ENCODE results near the gene RYR2.
A peak's percentile ranks its signal among the peaks of the same experiment; 100 is the strongest.
"Not testable (repeated sequence)": the region's sequence is repeated elsewhere in the genome, so short reads cannot be mapped to it uniquely, and the experiment has no call there.

The RYR2 gene

DNA sequence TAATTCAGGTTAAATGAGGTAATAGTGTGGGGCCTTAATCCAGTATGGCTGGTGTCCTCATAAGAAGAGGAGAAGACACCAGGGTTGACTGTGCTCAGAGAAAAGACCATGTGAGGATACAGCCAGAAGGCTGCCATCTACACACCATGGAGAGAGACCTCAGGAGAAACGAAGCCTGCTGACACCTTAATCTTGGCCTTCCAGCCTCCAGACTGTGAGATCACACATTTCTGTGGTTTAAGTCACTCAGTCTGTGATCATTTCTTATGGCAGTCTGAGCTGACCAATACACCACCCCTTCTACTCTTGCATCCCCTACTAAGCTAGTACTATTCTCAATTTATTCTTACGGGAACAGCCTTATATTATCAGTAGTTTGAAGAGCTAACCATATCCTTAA lies 538.7 kb downstream of the RYR2 start:
- no peak for DNase-seq

DNA sequence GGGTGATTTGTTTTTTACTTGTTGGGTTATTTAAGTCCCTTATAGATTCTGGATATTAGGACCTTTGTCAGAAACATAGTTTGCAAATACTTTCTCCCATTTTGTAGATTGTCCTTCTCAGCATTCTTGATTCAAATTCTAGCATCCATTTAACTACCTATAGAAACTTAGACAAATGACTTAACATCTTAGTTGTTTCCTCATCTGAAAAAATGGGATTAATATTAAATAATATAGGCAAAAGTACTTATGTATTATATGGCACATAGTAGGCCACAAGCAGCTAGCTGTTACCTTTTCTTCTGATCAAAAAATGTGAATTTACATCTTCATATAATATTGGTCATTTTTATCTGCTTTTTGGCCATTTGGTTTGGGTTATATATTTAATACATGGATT lies 541.3 kb downstream of the RYR2 start:
- no peak for DNase-seq

DNA sequence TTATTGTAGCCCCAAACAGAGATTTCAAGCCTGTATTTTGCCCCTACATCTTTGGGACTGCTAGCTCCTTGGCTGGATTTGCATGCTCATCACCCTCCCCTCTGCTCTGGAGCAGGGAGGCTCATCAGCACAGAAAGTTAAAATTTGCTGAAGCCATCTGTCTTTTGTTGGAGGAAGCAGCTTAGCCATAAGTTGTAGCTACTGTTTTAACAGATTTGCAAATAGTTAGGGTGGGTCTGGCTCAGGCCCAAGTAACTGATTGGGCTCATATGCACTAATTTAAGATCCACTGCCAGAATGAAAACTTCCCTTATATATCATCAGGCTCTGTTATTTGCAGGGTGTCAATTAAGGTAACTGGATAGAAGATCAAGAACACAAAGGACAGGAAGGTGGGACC lies 541.8 kb downstream of the RYR2 start:
- DNase-seq = no peak

DNA sequence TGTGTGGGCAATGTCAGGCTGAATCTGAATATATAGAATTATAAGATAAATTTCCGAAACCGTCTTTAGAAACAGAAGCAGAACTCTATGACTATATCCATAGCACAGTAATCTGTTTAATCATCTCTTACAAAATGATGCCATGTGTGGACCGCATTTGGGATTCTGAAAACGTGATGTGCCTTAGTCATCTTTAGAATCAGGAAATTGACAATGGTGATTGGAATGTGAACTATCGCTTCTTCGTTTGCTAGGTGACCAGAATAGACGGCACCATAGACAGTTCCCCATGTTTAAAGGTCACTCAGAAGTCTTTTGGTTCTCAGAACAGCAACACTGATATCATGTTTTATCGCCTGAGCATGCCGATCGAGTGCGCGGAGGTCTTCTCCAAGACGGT lies 548.4 kb downstream of the RYR2 start:
- no peak for DNase-seq

DNA sequence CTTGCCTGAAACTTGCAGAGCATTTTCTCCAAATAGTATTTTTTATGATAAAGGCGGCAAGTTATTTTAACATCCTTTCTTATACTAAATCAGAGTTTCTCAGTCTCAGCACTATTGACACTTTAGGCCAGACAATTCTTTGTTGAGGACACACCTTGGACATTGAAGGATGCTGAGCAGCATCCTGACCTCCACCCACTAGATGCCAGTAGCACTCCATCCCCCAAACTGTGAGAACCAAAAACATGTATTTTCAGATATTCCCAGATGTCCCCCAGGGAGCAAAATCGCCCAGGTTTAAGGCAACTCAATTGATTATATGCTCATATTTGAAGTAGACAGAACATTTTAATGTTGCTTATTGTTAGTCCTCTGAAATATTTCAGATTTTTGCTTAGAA lies 549.4 kb downstream of the RYR2 start:
- no peak for DNase-seq

DNA sequence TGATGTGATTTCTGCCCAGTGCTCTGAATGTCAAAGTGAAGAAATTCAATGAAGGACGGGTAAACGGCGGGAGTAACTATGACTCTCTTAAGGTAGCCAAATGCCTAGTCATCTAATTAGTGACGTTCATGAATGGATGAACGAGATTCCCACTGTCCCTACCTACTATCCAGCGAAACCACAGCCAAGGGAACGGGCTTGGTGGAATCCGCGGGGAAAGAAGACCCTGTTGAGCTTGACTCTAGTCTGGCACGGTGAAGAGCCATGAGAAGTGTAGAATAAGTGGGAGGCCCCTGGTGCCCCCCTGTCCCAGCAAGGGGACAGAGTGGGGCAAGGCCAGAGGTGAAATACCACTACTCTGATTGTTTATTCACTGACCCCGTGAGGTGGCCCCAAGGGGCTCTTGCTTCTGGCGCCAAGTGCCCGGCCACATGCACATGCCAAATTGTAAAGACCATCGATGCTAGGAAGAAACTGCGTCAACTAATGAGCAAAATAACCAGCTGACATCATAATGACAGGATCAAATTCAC lies 561.1 kb downstream of the RYR2 start:
- not testable (repeated sequence) for DNase-seq

DNA sequence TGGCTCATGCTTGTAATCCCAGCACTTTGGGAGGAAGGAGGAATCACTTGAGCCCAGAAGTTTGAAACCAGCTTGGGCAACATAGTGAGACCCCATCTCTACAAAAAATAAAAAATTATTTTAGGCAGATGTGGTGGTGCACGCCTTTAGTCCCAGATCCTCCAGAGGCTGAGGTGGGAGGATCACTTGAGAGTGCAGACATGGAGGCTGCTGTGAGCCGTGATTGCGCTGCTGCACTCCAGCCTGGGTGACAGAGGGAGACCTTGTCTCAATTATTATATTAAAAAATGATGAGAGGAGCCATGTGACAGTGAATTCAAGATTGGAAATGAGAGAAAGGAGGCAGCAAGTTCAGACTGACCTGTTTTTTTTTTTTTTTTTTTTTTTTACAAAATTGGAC lies 566.4 kb downstream of the RYR2 start:
- DNase-seq = no peak

DNA sequence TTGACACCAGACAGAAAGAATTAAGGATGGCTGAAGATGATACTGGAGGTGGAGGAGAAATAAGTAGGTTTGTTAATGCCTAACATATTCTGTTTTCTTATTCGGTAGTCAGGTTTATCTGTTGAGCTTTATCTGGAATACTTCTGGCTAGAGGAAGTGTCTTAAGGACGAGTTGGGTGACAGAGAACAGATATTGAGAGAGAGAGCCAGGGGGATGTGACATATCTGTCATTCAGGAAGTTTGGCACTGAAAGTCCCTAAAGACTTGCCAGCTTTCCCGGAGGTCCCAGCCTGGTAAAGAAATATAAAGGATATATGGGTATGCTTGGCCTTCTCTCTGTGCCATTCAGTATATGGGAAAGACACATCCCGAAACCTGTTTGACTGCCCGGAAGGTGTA lies 568.2 kb downstream of the RYR2 start:
- no peak for DNase-seq

DNA sequence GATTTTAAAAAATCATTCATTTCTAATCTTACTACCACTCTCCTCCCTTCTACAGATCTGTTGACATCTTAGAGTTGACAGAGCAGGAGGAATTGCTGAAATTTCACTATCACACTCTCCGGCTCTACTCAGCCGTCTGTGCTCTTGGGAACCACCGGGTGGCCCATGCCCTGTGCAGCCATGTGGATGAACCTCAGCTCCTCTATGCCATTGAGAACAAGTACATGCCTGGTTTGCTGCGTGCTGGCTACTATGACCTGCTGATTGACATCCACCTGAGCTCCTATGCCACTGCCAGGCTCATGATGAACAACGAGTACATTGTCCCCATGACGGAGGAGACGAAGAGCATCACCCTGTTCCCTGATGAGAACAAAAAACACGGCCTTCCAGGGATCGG lies 572.0 kb downstream of the RYR2 start:
- DNase-seq = no peak

DNA sequence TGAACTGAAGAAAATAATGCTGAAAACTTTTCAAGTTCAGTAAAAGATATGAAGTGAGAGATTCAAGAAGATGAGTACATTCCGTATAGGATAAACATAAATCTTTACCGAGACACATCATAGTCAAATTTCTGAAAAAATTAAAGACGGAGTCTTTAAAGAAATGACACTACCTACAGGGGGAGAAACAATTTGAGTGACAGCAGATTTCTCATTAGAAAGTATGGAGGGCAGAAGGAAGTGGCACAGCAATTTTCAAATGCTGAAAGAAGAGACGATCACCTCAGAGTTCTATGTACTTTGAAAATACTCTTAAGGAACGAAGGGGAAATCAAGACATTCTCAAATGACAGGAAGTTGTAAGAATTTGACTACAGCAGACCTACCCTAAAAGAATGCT lies 577.6 kb downstream of the RYR2 start:
- DNase-seq = no peak

DNA sequence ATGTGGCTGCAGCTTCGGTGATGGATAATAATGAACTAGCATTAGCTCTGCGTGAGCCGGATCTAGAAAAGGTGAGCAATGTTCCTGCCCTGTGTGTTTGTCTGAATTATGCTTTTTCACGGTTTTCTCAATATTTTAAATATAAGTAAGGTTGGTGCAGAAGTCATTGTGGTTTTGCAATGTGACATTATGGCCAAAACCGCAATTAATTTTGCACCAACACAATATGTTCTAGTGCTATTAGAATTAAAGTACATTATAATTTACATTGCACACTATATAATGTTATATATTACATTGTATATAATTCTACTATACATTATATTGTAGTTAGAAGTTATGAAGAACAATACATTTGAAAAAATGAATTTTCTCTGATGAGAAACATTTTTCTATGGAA lies 592.9 kb downstream of the RYR2 start:
- DNase-seq = no peak

DNA sequence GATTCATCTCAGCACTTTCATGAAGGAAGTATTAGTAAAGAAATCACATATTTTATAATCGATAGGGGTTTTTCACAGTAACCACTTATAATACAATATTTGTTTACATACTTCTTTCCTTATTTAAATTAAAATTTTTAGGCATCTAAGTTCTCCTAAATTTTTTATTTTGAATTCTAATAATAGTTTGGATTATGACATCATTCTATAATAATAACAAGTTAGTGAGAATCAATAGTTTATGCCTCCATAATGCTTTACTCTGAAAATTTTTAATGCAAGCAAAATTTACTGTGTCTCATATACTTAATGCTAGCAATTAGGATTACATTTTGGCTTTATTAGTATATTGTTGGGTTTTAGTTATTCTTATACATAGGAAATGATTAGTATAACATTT lies 596.6 kb downstream of the RYR2 start:
- DNase-seq = no peak

DNA sequence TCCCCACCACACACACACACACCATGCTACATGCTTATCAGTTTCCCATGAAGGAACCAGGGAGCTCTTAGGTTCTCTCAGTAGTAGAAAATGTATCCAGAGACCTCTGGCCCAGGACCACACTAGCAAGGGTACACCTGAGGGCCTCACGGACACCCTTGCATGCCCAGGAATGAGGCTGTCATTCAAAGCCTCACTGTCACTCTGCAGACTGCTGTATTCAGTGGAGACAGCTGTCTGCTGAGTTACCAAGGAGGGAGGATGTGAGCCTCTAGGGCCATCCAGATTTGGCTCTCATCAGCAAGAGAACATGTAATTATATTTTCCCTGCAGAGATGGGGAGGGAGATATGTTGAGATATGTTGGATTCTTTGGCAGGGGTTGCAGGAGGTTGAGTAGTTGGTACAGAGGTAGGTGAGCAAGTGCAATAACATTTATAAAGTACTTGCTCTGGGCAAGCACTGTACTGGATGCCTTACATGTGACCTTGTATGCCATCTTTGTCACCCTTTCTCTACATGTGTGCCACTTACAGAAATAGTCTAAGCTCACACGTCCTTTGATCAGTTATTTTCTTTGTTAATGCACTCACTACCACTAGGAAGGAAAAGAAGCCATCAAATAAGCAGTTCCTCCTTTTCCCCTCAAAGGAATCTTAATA lies 598.2 kb downstream of the RYR2 start:
- no peak for DNase-seq

DNA sequence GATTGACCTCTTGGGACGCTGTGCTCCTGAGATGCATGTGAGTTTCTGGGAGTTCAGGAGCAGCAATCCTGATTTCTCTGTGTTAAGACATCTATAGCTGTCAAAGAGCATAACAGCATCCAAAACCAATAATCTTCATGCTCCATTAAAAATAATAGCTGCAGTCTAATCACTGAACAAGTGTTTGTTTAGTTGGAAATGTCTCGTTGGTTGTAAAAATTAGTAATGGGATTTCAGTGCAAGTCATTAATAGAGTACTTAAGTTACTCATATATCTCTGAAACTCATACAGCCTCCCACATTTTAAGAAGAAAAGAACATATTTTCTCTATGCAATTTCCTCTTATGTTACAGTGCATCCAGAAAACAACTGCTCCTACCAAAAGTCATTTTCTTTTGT lies 599.0 kb downstream of the RYR2 start:
- DNase-seq = no peak

DNA sequence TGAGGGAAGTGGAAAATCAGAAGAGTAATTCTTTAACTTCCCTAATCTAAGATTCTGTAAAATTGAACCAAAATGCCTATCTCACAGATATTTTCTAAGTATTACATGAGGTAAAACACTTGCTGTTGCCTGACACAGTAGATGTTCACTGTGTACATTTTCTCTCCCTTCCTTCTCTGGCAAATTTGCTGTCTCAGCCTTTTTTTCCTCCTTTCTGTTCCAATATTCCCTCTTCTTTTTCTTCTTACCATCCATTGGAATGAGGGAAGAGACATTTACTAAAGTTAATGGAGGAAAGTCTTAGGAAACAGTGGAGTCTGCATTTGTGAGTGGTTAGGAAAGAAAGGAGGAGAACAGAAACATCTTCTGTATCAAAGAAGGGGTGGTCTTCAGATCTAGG lies 608.8 kb downstream of the RYR2 start:
- DNase-seq = no peak

DNA sequence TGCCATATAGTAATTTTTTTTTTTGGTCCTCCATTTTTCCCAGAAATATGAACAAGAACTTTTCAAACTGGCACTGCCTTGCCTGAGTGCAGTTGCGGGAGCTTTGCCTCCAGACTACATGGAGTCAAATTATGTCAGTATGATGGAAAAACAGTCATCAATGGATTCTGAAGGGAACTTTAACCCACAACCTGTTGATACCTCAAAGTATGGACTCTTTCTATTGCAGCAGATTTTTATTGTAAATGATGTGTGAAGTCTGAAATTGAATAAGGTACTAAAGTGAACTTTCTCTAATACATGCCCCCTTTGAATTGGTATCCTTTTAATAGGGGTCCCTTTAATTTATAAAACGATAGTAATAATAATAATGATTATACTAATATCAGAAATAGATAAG lies 613.8 kb downstream of the RYR2 start:
- DNase-seq = no peak

DNA sequence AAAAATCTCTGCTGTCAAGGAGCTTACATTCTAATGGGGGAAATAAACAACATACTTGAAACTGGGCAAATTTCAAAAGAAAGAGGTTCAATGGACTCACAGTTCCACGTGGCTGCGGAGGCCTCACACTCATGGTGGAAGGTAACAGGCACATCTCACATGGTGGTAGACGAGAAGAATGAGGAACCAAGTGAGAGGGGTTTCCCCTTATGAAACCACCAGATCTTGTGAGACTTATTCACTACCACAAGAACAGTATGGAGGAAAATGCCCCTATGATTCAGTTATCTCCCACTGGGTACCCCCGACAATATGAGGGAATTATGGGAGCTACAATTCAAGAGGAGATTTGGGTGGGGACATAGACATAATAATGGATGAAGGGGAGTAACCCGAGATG lies 622.4 kb downstream of the RYR2 start:
- DNase-seq = peak; percentile 13 to 55 (median 33)

DNA sequence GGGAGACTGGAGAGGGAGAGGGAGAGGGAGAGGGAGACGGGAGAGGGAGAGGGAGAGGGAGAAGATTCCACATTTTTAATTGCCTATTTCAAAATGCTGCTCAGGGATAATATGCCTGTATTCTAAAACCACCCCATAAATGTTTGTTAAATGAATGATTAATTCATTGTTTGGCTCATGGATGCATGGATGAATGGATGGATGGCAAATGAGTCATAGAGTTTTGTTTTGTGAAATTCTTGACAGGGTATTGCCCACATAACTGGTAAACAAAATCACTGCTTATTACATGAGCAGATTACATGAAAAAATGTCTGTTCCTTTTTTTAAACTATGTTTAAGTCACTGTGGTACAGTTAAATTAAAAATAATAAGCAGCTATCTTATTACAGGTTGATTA lies 628.3 kb downstream of the RYR2 start:
- DNase-seq = no peak

DNA sequence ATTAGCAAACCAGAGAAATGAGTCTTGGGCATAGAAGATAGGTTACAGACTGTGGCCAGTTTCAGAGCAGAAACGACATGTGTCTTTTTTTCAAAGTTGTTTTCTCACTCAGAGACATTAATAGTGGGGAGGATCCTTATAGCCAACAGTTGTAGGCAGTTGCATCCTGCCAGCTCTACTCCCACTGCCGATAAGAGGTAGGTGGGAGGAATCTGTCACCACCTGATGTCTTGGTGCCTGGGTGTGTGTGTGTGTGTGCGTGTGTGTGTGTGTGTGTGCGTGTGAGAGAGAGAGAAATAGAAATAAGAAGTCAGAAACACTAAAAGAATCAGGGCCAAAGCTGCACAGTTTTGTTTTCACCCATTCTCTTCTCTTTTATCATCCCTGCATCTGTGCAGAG lies 629.3 kb downstream of the RYR2 start:
- DNase-seq = no peak

DNA sequence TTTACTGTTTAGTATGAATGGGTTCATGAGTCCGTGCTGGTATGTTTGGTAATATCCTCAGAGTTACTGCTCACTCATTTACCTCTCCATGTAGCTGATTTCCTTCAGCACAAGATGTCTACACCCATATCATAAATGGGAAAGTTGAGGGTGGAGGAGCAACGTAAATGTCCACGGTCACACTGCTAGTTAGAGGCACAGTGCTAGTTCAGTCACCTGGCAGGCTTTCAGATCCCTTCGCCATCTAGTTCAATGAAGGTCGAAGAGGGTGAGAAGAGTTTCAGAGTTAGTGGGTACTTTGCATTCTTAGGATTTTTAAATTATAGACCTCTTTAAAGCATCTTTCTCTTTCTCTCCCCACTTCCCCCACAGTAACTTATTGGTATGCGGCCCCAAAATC lies 630.0 kb downstream of the RYR2 start:
- no peak for DNase-seq

DNA sequence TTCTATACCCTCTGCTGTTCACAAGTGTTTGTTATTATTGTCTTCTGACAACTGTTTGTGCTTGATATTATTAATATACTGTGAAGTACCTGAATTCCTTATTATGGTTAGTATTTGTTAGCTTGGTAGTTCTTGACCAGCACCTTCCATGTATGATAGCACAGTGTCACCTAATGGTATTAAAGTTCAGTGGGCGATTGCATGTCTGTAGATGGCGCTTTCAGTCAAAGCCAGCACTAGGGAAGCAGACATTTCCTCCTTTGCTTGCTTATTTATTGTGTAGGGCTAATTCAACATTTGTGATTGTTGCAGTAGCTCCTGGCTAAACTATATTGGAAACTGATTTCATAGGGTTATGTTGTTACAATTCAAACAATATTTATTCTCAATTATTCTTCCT lies 630.8 kb downstream of the RYR2 start:
- no peak for DNase-seq

DNA sequence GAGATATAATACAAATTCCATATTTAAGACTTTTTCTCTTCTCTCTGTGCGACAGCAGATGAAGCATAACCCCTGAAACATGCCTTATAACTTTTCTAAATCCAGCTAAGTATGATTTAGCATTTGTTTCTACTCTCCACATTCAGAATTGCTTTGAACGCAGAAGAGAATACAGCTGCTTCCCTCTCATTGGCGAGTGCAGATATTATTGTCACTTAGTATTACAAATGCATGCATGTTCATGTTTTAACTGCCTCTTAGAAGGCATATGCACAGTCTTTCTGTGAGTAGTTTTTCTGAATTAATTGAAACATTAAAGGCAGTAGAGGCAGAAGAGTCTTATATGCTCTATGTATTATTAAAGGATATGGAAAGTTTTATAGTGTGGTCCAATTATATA lies 631.6 kb downstream of the RYR2 start:
- no peak for DNase-seq

DNA sequence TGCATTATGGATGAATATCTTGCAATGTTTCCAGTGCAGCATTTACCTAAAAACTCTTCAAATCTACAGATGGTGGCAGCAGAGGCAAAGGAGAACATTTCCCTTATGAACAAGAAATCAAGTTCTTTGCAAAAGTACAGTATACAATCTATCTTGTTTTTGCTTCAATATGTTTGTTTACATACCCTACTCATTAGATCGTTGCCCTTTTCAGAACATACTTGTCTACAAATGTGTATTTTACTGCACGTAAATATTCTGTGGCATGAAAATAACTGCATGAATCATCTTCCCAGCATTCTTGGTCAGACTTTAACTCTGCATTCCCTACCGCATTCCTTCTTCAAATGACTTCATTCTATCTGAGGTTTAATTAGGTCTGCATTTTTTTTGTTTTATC lies 636.0 kb downstream of the RYR2 start:
- no peak for DNase-seq

DNA sequence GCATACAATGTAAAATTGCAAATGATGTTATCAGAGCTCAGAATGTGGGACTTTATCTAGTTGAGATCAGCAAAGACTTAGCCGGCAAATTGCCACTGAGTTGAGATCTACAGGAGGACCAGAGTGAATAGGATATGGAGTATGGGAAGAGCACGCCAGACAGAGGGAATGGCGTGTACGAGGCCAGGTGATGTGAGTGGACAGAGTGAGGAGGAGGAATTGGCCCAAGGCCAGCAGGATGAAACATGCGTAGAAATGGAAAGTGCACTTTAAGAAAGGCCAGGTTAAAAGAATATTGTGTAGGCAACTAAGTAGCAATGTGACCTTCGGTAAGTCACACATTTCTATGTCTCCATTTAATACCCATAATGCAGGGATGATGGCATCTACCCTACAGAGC lies 637.7 kb downstream of the RYR2 start:
- no peak for DNase-seq

DNA sequence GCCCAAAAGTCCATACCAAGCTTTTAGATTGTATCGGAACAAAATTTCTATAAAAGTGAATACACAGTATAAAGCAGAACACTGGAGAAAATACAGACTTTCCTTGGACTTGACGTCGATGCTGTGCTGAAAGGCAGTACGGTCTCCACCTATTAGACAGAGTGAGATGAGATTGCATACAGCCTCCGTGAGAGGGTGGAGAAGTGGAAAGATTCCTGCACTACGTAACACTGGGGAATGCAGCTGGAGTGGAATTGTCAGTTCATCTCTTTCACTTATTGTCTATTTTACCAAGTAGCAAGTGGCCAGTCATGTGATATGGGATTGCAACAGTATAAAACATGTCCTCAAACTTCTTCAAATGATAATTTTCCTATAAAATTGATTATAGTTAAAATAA lies 639.2 kb downstream of the RYR2 start:
- DNase-seq = no peak

DNA sequence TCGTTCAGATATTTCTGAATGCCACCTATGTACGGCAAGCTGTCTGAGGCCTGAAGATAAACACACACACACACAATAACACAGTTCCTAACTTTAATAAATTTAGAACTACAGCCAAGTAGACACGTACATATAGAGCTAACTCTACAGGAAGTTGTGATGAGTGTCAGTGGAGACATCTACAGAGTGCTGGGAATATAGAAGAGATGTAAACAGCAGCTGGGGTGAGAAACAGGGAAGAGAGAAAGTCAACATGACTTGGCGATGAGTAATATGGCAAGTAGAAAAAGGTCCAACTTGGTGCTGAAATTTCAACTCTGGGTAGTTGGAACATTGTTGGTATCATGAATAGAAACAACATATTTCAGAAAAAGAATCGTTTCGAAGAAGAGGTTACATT lies 642.3 kb downstream of the RYR2 start:
- DNase-seq = no peak

All from suppressor macrophage treated with lipopolysaccharide for 1 hour (primary cell).